Measurements from ENCODE around the gene CREBZF.

DNA sequence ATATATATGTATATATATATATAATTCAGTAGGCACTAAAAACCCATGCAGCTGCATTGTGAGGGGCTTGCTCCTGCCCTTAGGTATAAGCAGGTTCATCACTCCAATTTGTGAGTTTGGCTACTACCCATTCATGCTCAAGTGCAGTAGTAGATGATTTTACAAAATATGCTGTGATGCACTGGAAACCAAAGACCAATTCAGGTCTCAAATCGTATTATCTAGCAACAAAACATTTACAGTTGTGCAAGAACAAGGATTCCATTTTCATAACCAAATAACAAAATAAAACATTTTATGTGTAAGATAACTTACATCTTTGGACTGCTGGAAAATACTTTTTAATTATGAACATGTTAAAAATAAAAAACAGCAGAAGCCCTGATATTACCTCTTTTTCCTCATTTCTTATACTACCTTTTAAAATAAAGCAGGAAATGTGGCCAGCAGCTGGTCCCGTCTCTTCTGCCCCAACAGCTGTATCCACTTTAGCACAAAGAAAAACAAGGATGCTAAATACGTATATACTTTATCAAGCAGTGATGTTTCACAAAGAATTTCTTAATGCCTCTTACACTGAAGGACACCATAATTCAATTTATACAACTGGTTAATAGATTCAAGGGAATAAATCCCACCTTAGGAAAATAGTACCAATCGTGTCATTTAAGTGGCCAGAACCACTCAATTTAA lies 2.8 kb downstream of the CREBZF start:
- TF ChIP-seq, protein P1, sequence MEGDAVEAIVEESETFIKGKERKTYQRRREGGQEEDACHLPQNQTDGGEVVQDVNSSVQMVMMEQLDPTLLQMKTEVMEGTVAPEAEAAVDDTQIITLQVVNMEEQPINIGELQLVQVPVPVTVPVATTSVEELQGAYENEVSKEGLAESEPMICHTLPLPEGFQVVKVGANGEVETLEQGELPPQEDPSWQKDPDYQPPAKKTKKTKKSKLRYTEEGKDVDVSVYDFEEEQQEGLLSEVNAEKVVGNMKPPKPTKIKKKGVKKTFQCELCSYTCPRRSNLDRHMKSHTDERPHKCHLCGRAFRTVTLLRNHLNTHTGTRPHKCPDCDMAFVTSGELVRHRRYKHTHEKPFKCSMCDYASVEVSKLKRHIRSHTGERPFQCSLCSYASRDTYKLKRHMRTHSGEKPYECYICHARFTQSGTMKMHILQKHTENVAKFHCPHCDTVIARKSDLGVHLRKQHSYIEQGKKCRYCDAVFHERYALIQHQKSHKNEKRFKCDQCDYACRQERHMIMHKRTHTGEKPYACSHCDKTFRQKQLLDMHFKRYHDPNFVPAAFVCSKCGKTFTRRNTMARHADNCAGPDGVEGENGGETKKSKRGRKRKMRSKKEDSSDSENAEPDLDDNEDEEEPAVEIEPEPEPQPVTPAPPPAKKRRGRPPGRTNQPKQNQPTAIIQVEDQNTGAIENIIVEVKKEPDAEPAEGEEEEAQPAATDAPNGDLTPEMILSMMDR (IDR thresholded peaks at IDR 0.05): no peak
- no peak for TF ChIP-seq POLR2A (IDR thresholded peaks at IDR 0.05)

All from Peyer's patch (tissue), 4 donors.